HG02852 (cell line): Measurements from ENCODE around the gene GCSH.
A peak's percentile ranks its signal among the peaks of the same experiment; 100 is the strongest.

Source experiments
- ATAC-seq: cut with Tn5 transposase; IDR thresholded peaks from one replicate; pipeline ENCODE4 v1.9.1; 2021; ENCODE audit warnings: mild to moderate bottlenecking, moderate library complexity; ENCODE audit not compliant: unreplicated experiment

The GCSH gene

DNA sequence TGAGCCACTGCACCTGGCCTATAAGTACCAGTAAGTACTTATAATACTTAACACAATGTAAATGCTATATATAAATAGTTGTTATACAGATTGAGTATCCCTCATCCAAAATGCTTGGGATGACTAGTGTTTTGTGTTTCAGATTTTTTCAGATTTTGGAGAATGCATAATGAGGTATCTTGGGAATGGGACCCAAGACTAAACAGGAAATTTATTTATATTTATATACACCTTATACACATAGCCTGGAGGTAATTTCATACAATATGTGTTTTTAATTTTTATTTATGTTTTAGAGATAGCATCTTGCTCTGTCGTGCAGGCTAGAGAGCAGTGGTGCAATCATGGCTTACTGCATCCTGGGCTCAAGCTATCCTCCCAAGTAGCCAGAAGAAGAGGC lies 9.8 kb upstream of the GCSH start:
- no peak for ATAC-seq

DNA sequence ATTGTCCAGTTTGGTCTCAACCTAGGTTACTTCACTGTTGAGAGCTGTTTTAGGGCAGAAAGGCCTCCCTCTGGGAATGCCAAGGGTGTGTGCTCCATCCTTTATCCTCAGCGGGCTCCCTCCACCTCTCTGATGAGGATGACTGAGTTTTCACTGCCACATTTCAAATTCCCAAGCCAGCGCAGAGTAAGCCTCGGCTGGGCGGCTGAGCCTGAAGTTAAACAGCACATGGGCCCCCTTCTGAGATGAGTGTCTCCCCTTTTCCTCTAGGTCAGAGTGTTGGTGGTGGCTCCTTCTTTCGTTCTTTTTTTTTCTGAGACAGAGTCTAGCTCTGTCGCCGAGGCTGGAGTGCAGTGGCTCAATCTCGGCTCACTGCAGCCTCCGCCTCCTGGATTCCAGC lies 5.5 kb upstream of the GCSH start:
- no peak for ATAC-seq

DNA sequence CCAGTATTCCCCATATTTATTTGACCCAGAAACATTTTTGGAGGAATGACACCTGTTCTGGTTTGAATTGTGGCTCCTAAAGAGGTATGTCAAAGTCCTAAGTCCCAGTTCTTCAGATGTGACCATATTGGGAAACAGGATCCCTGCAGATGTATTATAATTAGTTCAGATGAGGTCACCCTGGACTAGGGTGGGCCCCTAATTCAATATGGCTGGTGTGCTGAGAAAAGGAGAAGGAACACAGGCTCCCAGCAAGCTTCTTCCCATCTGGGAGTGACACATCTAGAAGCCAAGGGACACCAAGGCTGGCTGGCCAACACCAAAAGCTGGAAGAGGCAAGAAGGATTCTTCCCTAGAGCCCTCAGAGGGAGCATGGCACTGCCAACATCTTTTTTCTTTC lies 3.8 kb upstream of the GCSH start:
- ATAC-seq, result no peak

DNA sequence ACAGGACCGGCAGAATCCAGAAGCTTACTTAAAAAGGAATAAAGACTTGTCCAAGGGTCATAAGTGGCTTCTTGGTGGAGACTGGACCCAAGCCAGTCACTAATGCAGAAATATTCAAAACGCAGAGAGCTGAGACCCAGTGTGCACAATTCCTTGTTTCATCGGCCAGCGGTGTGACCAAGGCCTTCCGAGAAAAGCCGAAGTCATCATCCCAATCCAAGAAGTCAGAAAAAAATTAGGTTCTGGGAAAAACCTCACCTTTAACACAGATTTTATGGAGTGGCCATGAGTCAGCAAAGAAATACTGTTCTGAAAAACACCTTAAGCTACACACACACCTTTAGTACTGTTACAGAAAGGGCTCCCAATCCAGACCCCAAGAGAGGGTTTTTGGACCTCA lies 1.0 kb upstream of the GCSH start:
- no peak for ATAC-seq

DNA sequence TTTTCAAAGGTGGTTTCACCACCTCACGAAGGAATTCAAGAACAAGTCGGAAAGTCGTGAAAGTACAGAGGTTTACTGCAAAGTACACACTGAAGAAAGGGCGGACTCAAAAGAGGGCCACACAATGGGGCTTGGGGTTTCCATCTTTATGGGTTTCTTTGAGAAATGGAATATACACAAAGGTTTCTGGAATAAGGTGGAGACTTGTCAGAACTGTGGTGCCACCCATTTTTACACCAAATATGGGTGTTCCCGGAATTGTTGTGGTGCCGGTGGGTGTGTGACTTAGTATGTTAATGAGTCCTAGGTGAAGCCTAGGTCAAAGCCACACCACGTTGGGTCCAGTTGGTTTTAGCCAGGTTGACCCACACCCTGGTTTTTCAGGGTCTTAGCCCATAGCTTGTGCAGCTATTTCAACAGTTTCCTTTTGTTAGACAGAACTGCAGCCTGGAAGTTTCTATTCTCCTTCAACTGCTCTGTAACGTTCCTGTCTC lies 567 bp upstream of the GCSH start:
- ATAC-seq, result no peak

- ATAC-seq, result peak; percentile 4
Measured at GRCh38 chr16:81095653-81095952, 592 bp downstream of the GCSH start.

- no peak for ATAC-seq
Measured at GRCh38 chr16:81094771-81095251, 1.4 kb downstream of the GCSH start.

- no peak for ATAC-seq
Measured at GRCh38 chr16:81088836-81089235, 7.4 kb downstream of the GCSH start.

GRCh38 chr16:81081014-81081413 lies 15.2 kb downstream of the GCSH start:
- ATAC-seq, result no peak

DNA sequence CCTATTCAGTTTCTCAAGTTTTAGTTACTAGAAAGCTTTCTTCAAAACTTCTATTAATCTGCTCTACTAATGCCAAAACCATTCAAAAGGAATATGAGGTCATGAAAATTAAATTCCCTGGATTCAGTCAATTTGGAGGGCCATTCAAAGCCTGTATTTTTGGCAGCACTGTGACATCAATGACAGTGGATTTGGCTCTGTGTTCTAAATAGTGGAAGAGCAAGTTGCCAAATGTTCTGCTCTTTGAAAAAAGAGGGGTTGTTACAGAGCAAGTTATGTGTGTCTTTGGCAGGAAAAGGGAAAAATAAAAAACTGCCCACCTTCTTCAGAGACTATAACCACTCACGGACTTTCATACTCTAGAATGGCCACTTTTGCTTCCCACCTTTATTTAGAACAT lies 16.0 kb downstream of the GCSH start:
- ATAC-seq, result no peak

GRCh38 chr16:81077076-81077940 lies 18.9 kb downstream of the GCSH start, which contains the start of gene C16orf46:
Gene C16orf46 (minus strand): TSS chr16:81077238. CDS start chr16:81063955, 13,283 bp downstream.
- peak; percentile 96 for ATAC-seq

DNA sequence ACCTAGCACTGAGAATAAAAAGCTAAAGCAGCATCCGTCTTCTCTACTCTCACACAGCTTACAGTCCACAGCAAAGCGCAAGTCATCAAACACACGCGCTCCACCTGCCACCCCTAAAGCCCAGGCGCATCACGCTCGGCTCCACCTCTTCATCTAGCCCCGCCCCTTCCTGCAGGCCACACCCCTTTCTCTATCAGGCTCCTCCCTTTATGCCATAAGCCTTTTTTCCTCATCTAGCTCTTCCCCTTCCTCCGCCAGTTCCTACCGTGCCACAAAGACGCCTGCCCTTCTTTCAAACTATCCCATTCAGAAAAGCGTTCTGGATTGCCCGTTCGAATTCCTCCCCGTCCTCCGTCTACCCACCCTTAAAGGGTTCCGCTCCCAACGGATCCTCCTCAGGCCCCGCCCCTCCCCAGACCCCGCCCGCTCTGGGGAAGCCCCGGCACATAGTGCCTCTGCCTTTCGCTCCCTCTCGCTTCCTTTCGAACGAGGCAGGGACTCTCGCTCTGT lies 19.6 kb downstream of the GCSH start:
- peak; percentile 80 for ATAC-seq

DNA sequence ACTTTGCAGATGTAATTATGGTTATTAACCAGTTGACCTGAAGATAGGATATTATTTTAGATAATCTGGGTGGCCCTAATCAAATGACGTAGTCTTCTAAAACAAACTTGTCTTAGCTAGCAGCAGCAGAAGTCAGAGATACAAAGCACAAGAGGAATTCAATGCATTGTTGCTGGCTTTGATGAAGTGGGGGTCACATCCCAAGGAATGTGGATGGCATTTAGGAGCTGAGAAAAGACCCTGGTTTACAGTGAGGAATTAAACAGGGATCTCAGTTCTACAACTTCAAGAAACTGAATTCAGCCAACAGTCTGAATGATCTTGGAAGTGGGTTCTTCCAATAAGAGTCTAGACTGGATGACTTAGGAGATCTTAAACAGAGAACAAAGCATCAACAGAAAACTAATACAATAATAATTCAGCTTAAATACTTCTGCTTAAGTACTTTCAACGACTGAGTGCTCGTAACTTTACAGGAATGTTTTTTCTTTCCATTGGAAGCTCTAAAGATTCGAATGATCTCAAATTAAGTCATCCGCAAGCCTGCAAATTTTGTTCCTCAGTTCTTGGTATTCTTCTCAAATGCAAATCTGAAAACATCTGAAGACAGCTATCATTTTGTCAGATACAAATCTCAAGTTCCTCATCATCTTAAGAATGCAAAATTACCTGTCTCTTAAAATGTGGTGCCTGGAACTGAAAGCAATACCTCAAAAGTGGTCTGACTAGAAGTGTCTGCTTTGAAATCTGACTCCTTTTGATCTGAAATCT lies 22.4 kb downstream of the GCSH start:
- ATAC-seq, result no peak

- ATAC-seq, result no peak
Measured at GRCh38 chr16:81071805-81072204, 24.4 kb downstream of the GCSH start.

- no peak for ATAC-seq
Measured at GRCh38 chr16:81070979-81071378, 25.2 kb downstream of the GCSH start.

GRCh38 chr16:81069063-81069462 lies 27.1 kb downstream of the GCSH start:
- ATAC-seq, result no peak

DNA sequence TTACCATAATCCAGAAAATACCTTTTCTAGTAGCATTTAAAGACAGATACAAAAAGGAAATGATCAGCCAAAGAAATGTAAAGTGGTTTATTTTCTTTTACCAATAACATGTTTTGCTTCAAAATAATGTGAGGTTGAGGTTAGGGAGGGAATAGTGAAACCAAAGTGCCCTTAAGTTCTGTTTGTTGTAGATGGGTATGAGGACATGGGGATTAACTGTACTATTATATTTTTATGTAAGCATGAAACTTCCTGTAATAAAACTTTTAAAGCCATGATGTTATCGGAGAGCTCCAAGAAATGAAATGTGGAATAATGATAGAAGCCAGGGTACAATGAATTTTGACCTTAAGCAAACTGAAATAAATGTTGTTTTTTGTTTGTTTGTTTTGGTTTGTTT lies 29.0 kb downstream of the GCSH start:
- ATAC-seq, result no peak

GRCh38 chr16:81066681-81067080 lies 29.5 kb downstream of the GCSH start:
- no peak for ATAC-seq

- no peak for ATAC-seq
Measured at GRCh38 chr16:81061871-81062608, 34.2 kb downstream of the GCSH start.

DNA sequence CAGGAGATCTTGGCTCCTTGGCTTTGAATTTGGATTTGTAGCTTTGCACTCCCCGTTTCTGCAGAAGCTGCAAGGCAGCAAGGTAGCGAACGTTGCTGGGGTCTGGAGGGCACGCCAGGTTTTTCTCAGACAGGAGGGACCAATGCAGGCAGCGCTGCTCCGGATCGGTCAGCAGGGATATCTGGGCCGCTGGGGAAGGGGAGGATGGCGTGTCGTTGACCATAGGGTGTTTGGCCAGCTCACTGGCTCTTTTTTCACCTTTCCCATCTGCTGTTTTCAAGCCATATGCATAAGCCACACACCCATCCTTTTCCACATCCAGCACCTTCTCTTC lies 34.9 kb downstream of the GCSH start:
- ATAC-seq, result no peak
